ENCODE data around the gene PDZD8.

Gene PDZD8

DNA sequence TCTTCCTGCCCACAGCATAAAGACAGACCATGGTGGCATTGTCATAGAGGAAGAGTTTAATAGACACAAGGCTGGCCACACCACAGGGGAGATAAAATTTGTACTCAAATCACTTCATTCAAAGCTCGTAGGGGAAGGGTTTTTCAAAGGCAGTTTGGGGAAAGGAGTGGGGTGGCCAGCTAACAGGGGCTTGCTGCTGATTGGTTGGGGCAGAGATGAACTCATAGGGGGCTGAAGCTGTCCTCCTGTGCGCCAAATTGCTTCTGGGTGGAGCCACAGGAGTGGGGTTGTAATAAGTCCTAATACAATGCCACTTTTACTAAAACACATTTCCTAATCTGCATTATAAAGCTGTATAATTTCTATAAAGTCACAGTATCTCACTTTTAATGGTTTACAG, 22.5 kb downstream of the PDZD8 start:
- DNase-seq (ENCODE audit: extremely low read depth in 1 of 2, low read depth in 1 of 2), result no peak

- DNase-seq (ENCODE audit: extremely low read depth in 1 of 2, low read depth in 1 of 2), result no peak
Observed at GRCh38 chr10:117351996-117352395, 23.2 kb downstream of the PDZD8 start.

DNA sequence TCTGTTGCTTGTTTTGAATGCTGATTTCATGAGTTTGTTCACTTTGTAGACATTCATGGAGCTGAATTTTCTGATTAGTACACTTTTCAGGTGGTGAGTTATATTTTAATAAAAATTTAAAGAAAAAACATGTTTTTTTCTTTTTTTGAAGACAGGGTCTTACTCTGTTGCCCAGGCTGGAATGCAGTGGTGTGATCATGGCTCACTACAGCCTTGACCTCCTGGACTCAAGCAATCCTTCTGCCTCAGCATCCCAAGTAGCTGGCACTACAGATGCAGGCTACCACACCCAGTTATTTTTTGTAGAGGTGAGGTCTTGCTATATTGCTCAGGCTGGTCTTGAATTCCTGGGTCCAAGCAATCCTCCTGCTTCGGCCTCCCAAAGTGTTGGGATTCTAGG, 23.7 kb downstream of the PDZD8 start:
- DNase-seq (ENCODE audit: extremely low read depth in 1 of 2, low read depth in 1 of 2), result no peak

GRCh38 chr10:117350909-117351308, 24.3 kb downstream of the PDZD8 start:
- no peak for DNase-seq (ENCODE audit: extremely low read depth in 1 of 2, low read depth in 1 of 2)

DNA sequence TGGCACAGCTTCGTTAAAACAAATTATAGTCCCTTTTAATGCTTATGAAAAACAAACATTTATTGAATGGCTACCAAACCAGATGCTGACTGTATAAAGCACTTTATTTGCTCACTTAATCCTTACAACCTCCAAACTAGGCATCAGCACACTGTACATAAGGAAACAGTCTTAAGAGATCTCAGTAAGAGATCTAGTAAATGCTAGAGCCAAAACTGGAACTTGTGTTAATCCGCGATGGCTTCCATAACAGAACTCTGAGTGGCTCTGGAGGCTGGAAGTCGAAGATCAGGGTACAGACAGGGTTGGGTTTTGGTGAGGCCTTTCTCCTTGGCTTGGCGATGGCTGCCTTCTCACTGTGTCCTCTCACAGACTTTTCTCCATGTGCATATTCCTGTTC, 27.0 kb downstream of the PDZD8 start:
- no peak for DNase-seq (ENCODE audit: extremely low read depth in 1 of 2, low read depth in 1 of 2)

DNA sequence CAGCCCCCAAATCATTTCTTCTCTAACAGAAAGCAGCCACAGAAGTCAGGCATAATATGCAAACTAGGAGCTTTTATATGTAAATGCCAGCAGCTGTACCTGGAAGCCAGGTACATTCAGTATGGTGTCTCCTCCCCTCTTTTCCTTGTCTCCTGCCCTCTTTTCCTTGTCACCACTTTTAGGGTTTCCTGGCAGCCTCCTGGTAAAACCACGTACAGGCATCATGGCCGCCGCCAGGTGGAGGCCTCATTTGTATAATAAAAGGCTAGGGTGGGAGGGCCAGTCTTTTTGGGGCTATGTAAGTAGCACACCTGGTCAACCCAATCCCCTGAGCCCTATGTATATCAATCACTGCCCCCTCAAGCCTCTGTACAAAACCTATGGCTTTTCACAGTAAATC, 28.7 kb downstream of the PDZD8 start:
- no peak for DNase-seq (ENCODE audit: extremely low read depth in 1 of 2, low read depth in 1 of 2)

DNA sequence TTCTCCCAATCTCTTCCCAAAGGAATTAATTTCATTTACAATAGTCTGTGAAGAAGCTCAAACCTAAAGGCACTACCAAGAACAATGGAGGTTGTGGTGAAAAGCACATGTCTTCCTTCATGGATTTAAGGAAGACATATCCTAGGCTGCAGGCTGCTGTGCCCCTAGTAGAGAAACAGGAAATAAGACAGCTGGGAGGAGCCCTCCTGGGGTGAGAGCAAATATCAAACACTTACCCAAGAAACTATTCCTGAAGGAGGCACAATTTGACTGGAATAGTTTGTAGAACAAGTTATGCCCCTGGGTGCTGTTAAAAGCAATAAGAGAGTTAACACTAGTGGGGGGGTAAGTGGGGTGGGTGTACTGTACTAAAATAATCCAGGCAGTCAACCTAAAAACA, 30.1 kb downstream of the PDZD8 start:
- DNase-seq (ENCODE audit: extremely low read depth in 1 of 2, low read depth in 1 of 2), result no peak

DNA sequence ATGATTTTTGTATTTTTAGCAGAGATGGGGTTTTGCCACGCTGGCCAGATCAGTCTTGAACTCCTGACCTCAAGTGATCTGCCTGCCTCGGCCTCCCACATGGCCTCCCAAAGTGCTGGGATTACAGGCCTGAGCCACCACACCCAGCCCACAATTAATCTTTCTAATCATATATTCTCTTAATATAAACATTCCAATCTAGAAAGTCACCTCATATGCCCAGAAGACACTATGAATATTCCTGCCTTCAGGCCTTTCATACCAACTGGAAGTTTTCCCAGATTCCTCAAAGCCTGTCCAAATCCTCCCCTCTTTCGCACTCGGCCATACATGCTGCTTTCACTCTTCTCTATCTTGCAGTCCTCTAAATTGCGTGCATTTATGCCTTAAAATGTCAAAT, 32.6 kb downstream of the PDZD8 start:
- no peak for DNase-seq (ENCODE audit: extremely low read depth in 1 of 2, low read depth in 1 of 2)

- no peak for DNase-seq (ENCODE audit: extremely low read depth in 1 of 2, low read depth in 1 of 2)
Observed at GRCh38 chr10:117341061-117341460, 34.2 kb downstream of the PDZD8 start.

DNA sequence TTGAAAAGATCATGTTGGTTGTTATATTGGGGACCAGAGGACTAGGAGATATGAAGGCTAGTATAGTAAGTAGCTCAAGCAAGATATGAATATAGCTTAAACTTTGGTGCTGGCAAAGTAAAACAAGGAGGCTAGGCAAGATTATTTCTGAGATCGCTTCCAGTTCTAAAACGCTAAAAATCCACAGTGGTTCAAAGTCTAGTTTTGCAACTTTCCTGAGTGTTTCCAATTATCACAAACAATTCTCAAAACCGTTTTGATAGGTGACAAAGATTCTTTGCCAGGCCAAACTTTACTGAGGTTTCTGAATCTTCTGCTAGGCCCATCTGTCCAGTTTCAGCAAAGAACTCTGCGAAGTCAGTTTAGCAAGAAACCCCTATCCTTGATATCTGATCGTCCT, 35.3 kb downstream of the PDZD8 start:
- no peak for DNase-seq (ENCODE audit: extremely low read depth in 1 of 2, low read depth in 1 of 2)

- DNase-seq (ENCODE audit: extremely low read depth in 1 of 2, low read depth in 1 of 2), result no peak
Observed at GRCh38 chr10:117339578-117339977, 35.7 kb downstream of the PDZD8 start.

- DNase-seq (ENCODE audit: extremely low read depth in 1 of 2, low read depth in 1 of 2), result no peak
Observed at GRCh38 chr10:117334926-117335325, 40.3 kb downstream of the PDZD8 start.

DNA sequence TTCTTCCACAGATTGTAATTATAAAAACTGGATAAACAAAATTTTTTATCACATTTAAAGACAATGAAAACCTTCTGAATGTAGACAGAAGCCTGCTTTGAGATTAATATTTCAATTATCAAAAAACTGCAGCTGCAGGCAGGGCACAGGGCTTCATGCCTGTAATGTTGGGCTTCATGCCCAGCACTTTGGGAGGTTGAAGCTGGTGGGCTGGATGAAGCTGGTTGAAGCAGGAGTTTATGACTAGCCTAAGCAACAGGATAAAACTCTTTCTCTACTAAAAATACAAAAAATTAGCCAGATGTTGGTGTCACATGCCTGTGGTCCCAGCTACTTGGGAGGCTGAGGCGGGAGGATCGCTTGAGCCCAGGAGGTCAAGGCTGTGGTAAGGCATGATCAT, 41.2 kb downstream of the PDZD8 start:
- DNase-seq (ENCODE audit: extremely low read depth in 1 of 2, low read depth in 1 of 2), result no peak

DNA sequence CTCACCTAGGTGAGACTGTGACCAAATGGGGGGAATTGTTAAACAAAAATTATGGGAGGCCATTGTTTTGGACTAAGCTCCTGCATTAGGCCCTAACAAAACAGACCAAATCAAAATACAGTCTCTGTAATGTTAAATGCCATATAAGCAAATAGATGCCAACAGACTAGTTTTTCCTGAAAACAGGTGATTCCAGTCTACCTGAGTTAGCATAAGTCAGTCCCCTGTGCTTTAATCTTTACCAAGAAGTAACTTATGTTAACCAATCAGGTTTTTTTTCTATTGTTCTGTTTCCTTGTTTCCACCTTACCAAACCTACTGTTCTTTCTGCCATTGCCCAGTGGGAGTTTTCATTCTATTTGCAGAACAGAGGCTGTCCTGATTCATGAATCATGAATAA, 48.0 kb downstream of the PDZD8 start:
- no peak for DNase-seq (ENCODE audit: extremely low read depth in 1 of 2, low read depth in 1 of 2)

GRCh38 chr10:117324367-117324766, 50.9 kb downstream of the PDZD8 start:
- no peak for DNase-seq (ENCODE audit: extremely low read depth in 1 of 2, low read depth in 1 of 2)

GRCh38 chr10:117322260-117322659, 53.0 kb downstream of the PDZD8 start:
- DNase-seq (ENCODE audit: extremely low read depth in 1 of 2, low read depth in 1 of 2), result no peak

GRCh38 chr10:117320050-117320665, 55.1 kb downstream of the PDZD8 start:
- no peak for DNase-seq (ENCODE audit: extremely low read depth in 1 of 2, low read depth in 1 of 2)

DNA sequence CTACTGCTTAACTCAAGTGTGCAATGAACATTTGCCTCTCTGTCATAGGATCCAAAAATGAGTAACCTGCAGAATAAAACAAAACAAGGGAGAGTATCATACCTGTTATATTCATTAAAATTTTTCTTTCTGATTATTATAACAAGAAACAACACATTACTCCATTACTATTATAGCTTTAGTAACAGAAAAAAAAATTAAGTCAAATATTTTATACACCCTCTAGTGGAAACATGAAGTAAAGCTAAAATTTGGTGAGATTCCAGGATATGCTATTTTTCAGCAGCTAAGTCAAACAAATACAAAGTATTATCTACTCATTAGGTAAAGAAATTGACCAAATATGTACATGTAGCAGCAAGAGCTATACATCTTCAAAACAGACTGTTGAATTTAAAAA, 56.3 kb downstream of the PDZD8 start:
- no peak for DNase-seq (ENCODE audit: extremely low read depth in 1 of 2, low read depth in 1 of 2)

GRCh38 chr10:117316701-117317100, 58.5 kb downstream of the PDZD8 start:
- DNase-seq (ENCODE audit: extremely low read depth in 1 of 2, low read depth in 1 of 2), result no peak

GRCh38 chr10:117313641-117314040, 61.6 kb downstream of the PDZD8 start:
- no peak for DNase-seq (ENCODE audit: extremely low read depth in 1 of 2, low read depth in 1 of 2)

GRCh38 chr10:117312430-117312829, 62.8 kb downstream of the PDZD8 start:
- no peak for DNase-seq (ENCODE audit: extremely low read depth in 1 of 2, low read depth in 1 of 2)

- no peak for DNase-seq (ENCODE audit: extremely low read depth in 1 of 2, low read depth in 1 of 2)
Observed at GRCh38 chr10:117311261-117311660, 64.0 kb downstream of the PDZD8 start.

DNA sequence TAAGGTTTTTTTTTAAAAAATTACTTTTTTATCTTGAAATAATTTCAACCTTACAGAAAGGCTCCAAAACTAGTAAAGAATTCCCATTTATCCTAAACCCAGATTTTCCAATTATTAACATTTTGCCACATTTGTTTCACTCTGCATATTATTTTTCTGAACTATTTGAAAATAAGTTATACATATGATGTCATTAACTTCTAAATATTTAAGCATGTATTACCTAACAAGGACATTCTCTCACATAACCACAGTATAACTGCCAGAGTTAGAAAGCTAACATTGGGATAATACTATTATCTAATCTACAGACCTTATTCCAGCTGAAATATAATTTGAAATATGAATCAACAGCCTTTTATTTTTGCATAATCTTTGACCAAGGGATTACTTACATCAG, 68.6 kb downstream of the PDZD8 start:
- no peak for DNase-seq (ENCODE audit: extremely low read depth in 1 of 2, low read depth in 1 of 2)

All from activated CD8-positive, alpha-beta memory T cell treated with anti-CD3 and anti-CD28 coated beads for 1 hour (primary cell).